ENCODE results near the gene GHITM.

DNA sequence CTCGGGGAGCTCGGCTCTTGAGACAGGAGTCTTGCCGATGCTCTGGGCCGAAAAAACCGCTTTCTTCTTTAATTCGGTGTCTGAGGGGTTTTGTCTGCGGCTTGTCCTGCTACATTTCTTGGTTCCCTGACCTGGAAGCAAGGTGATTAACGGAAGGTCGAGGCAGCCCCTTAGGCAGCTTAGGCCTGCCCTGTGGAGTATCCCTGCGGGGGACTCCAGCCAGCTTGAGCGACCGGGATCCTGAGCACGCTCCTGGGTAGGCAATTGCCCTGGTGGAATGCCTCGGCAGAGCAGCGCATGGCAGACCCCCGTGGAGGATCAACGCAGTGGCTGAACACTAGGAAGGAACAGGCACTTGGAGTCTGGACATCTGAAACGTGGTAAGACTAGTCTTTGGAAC, 30.5 kb upstream of the GHITM start:
- TF ChIP-seq GATA2 (IDR thresholded peaks at IDR 0.05; ENCODE audit: low read depth, low read length) (no peak), GATA3 (IDR thresholded peaks at IDR 0.05; ENCODE audit: low read depth, low read length) (no peak)
